Neural progenitor cell (in vitro differentiated cells): ENCODE results near the gene ZNF638.

Experiments
- CTCF ChIP-seq: fragments of 200-600 bp; sonication (generic); IDR thresholded peaks from 2 replicates; pipeline ENCODE4 v1.5.1; 2017; ENCODE audit warnings: antibody characterized with exemption, mild to moderate bottlenecking
- EZH2 ChIP-seq: fragments of 200-600 bp; sonication (generic); IDR thresholded peaks from 2 replicates; pipeline ENCODE4 v1.6.1; 2017; ENCODE audit warnings: antibody characterized with exemption, mild to moderate bottlenecking, moderate library complexity

- TF ChIP-seq CTCF (no peak), EZH2 (no peak)
These were observed 57.9 kb downstream of the ZNF638 start for GRCh38 chr2:71389384-71390072.
